GM18519 (cell line): ENCODE results near the gene HSD3B2.

Experiments
- ATAC-seq: cut with Tn5 transposase; IDR thresholded peaks from one replicate; pipeline ENCODE4 v1.9.1; 2021; ENCODE audit warnings: mild to moderate bottlenecking, moderate library complexity; ENCODE audit not compliant: unreplicated experiment, low FRiP score

HSD3B2 gene

DNA sequence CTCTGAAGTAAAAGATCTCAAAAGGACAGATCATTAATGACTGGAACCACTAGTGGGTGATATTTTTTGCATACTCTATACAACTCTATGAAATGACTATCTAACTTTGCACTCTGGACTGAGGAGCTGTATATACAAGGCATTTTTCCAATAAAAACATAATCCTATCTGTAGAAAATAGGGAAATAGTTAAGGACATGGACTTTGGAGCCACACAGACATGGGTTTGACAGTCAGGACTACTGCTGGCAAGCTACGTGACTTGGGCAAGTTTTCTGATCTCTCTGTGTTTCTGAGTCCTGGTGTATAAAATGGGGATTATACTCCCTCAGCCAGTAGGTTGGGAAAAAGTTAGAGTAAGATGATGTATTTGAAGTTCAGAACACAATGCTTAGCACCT, 20.9 kb upstream of the HSD3B2 start:
- ATAC-seq: no peak

DNA sequence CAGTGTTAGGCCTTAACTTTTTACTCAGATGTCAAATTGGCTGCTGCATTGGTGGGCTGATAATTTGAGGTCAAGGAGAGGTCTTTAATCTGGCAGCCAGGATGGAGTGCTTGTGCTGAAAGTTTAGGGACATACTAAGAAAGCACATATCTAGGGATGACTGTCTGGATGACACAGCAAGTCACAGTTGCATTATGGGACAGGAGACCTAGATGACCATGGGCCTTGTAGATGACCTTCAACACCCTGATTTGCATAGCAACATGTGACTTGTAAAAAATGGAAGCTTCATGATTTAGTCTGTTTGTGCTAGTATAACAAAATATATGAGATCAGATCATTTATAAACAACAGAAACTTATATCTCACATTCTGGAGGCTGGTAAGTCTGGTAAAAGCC, 18.0 kb upstream of the HSD3B2 start:
- ATAC-seq: no peak

GRCh38 chr1:119397986-119398385, 17.0 kb upstream of the HSD3B2 start:
- no peak for ATAC-seq

GRCh38 chr1:119404736-119405135, 10.2 kb upstream of the HSD3B2 start:
- ATAC-seq: no peak

DNA sequence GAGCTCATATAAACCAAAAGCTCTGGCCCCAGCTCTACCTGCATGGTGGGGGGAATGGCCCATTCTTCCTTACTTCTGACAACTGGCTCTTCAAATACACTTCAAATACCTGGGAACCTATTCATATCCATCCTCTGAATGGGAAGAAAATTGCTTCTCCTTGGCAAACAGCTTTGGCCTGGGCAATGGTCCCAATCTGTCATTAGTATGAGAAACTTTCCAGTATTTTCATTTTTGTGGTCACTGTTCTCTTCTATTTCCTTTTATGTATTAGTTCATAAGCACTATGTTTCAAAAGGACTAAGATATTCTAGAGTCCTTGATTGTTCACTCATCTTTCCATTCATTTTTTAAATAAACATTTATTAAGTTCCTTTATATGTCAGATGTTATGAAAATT, 5.2 kb upstream of the HSD3B2 start:
- no peak for ATAC-seq

- no peak for ATAC-seq
Observed at GRCh38 chr1:119410961-119411360, 4.0 kb upstream of the HSD3B2 start.

GRCh38 chr1:119416006-119416640, 1.2 kb downstream of the HSD3B2 start:
- ATAC-seq: no peak

- ATAC-seq: no peak
Observed at GRCh38 chr1:119419109-119419508, 4.2 kb downstream of the HSD3B2 start.

- ATAC-seq: no peak
Observed at GRCh38 chr1:119420638-119421037, 5.7 kb downstream of the HSD3B2 start.

- ATAC-seq: no peak
Observed at GRCh38 chr1:119422631-119423030, 7.7 kb downstream of the HSD3B2 start.

GRCh38 chr1:119428991-119429390, 14.0 kb downstream of the HSD3B2 start:
- no peak for ATAC-seq

- ATAC-seq: no peak
Observed at GRCh38 chr1:119429687-119430086, 14.7 kb downstream of the HSD3B2 start.

DNA sequence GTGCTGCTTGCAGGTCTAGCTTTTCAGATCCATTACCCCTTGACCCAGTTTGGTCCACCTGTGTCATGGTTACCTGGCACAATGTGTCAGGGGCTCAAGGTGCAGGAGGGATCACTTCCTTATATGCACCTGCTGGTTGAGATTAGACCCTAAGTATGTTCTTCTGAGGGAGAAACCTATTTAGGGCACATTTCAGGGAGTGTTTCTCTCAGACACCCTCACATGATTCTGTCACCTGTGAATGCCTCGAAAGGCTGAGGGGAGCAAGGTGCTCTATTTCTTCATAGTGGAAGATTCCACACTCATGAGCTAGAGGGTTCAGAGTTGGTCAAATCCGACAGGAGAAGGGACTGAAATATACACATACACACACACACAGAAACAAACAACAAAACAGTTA, 15.5 kb downstream of the HSD3B2 start:
- no peak for ATAC-seq

GRCh38 chr1:119431836-119432235, 16.9 kb downstream of the HSD3B2 start:
- no peak for ATAC-seq

- no peak for ATAC-seq
Observed at GRCh38 chr1:119435052-119435451, 20.1 kb downstream of the HSD3B2 start.

- ATAC-seq: no peak
Observed at GRCh38 chr1:119438761-119439160, 23.8 kb downstream of the HSD3B2 start.

DNA sequence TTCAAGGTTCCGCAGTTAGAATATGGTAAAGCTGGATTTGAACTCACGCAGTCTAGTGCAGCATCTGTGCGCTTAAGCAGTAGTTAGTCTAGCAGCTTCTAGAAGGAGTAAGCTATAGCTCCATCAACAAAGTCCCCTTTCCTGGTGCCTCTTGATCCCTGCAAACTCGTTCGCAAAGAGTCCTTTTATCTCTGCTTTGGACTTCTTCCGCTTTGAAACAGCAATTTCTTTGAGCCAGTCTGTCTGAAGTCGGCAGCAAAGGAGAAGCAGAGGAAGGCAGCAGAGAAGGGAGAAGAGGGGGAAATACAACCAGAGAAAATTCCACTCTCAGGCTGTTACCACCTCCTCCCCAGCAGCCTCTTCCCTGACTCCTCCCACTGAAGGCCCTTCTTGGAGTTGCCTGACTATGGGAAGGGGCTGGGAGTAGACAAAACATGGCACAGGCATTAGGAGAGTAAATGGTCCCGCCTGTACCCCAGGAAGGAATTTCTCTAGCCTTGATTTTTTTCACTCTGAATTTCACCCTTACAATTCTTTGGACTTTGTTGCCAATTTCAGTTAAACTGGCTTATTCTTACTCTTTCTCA, 25.9 kb downstream of the HSD3B2 start:
- ATAC-seq: no peak

DNA sequence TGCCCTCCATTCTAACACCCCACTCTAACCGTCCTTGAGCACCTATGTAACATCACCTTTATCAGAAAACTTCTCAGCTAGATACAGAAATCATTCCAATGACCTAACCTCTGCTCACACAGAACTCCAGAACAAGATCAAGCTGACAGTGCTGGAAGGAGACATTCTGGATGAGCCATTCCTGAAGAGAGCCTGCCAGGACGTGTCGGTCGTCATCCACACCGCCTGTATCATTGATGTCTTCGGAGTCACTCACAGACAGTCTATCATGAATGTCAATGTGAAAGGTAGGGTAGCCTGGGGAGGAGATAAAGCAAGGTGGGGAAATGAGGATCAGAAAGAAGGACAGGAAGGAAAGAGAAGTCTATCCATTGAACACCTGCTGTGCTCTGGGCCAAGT, 27.8 kb downstream of the HSD3B2 start:
- ATAC-seq: no peak

DNA sequence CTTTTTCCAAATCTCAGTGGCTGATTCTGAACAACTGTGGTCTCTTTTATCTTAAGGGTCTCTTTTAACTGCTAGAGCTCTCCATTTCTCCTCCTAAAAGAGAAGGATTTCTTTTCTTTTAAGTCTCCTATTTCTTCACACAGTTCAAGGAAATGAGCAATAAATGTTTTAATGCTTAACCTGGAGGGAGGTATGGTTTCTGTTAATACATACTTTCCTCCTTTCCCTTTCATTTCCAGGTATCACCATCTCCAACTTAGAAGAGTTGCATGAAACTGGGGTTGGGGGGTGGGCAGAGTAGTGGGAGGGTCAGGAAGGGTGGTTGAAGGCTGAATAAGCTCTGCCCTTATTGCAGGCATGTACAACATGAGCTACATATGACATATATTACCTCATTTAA, 31.4 kb downstream of the HSD3B2 start:
- no peak for ATAC-seq

DNA sequence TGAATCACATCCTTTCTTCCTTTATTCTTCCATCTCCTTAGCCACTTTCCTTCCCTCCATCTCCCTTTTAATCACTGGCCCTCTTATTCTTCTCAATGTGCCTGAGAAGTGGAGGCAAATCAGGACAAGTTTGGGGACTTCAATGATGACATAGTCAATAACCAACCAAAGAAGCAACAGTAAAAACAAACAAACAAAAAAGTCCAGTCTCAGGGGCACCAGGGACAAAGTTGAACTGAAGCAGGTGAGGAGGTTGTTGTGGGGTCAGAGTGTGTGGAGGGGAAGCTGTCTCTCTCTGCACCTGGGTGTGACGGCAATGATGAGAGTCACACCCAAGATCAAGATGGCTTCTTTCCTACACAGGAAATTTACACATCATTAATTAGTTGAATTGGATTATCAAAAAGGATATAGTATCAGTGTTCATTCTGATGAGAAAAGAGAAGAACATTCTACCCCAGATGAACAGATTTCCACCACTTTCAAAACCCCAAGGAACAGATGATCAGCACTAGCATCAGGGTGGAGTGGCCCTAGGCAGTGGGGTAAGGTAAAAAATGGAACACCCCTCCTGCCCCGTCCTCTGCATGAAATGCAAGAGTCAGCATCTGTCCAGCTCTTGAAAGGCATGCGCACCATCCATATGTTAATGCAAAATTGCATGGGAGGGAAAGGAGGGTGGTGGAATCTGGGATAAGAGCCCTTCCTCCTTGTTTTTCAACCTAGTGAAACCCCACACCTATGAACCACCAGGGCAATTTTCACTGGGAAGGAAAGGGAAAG, 32.6 kb downstream of the HSD3B2 start:
- no peak for ATAC-seq

DNA sequence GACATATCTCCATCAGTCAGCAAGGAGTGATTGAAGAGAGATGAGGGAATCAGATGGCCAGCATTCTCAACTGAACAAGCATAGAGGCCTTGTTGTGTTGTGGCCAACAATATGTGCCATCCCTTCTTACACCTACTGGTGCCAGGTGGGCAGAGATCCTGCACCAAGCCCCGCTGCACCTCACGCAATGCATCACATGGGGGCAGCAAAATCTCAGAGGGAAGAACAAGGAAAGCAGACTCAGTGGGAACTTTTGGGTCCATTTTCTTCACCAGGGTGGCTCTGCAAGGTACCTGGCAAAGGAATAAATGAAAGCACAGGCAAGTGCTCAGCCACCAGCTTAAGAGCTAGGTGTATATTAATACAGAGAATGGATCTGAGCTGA, 33.2 kb downstream of the HSD3B2 start:
- ATAC-seq: no peak

GRCh38 chr1:119449971-119450370, 35.0 kb downstream of the HSD3B2 start:
- ATAC-seq: no peak
